GM21825 (cell line): ENCODE results near the gene MRC2.

Experiments used
- ATAC-seq: cut with Tn5 transposase; IDR thresholded peaks from one replicate; pipeline ENCODE4 v1.9.1; 2021; ENCODE audit warnings: mild to moderate bottlenecking, moderate library complexity; ENCODE audit not compliant: unreplicated experiment

Gene MRC2

GRCh38 chr17:62658136-62658920 is 30.9 kb downstream of the MRC2 start:
- no peak for ATAC-seq

GRCh38 chr17:62660629-62661118 is 33.2 kb downstream of the MRC2 start:
- ATAC-seq: no peak

- no peak for ATAC-seq
These were observed 33.9 kb downstream of the MRC2 start for GRCh38 chr17:62661337-62661736.

GRCh38 chr17:62662855-62663254 is 35.4 kb downstream of the MRC2 start:
- no peak for ATAC-seq

- ATAC-seq: no peak
These were observed 35.8 kb downstream of the MRC2 start for GRCh38 chr17:62663304-62663703.

- ATAC-seq: no peak
These were observed 37.1 kb downstream of the MRC2 start for GRCh38 chr17:62664336-62665120.

- ATAC-seq: no peak
These were observed 38.1 kb downstream of the MRC2 start for GRCh38 chr17:62665599-62665998.

- ATAC-seq: no peak
These were observed 38.8 kb downstream of the MRC2 start for GRCh38 chr17:62666061-62666800.

GRCh38 chr17:62666801-62667591 is 39.5 kb downstream of the MRC2 start:
- ATAC-seq: no peak

- no peak for ATAC-seq
These were observed 40.8 kb downstream of the MRC2 start for GRCh38 chr17:62668091-62668804.

- no peak for ATAC-seq
These were observed 42.8 kb downstream of the MRC2 start for GRCh38 chr17:62670202-62670821.

GRCh38 chr17:62671553-62671952 is 44.1 kb downstream of the MRC2 start:
- ATAC-seq: no peak

- ATAC-seq: no peak
These were observed 45.5 kb downstream of the MRC2 start for GRCh38 chr17:62672957-62673356.

- ATAC-seq: no peak
These were observed 46.3 kb downstream of the MRC2 start for GRCh38 chr17:62673614-62674362.

- ATAC-seq: no peak
These were observed 46.9 kb downstream of the MRC2 start for GRCh38 chr17:62674363-62674739.

GRCh38 chr17:62674841-62675240 is 47.4 kb downstream of the MRC2 start:
- ATAC-seq: no peak

- ATAC-seq: no peak
These were observed 47.8 kb downstream of the MRC2 start for GRCh38 chr17:62675260-62675659.

- ATAC-seq: no peak
These were observed 48.2 kb downstream of the MRC2 start for GRCh38 chr17:62675701-62676100.
